IMR-90 (cell line): Measurements from ENCODE around the gene ABCE1. TPM values are rescaled to one million over a fixed set of nuclear protein-coding genes. Genes with fewer than 3 reads are reported as not detected.

ENCODE experiments used
- ATAC-seq: fragments of 200-7000 bp; cut with Tn5 transposase; 2 replicates; pipeline ENCODE4 v1.9.1; 2020; ENCODE audit warnings: low read depth, mild to moderate bottlenecking, moderate library complexity
- BruUV-seq: library from RNA; stranded (reverse); fragments of 400-500 nt; replicated peaks from 2 replicates; lab custom pipeline; 2021; lab: Mats Ljungman, UMichigan
- CTCF ChIA-PET: fragments of 300-600 bp; formaldehyde crosslinking; extraction: SDS; loops from one replicate; lab custom pipeline; 2021; ENCODE audit warnings: antibody characterized with exemption; lab: Yijun Ruan, JAX
- POLR2A ChIA-PET: fragments of 300-600 bp; sonication (Branson Sonifier 250); formaldehyde crosslinking; loops from one replicate; lab custom pipeline; 2022; ENCODE audit warnings: antibody characterized with exemption; ENCODE audit not compliant: unreplicated experiment; lab: Charles Lee
- DNase-seq: peaks from one replicate; pipeline ENCODE4 v3.0.0; 2013
- H2AFZ ChIP-seq: replicated peaks from 2 replicates; pipeline ENCODE3; 2013; ENCODE audit warnings: low read length, mild to moderate bottlenecking; ENCODE audit not compliant: poor library complexity
- H2AK5ac ChIP-seq: 2 replicates; pipeline ENCODE4 v1.6.1; 2013; ENCODE audit warnings: low read depth, low read length, inconsistent platforms
- H2AK9ac ChIP-seq: replicated peaks from 2 replicates; pipeline ENCODE3; 2013; ENCODE audit warnings: mild to moderate bottlenecking, low read depth, low read length, moderate library complexity; ENCODE audit not compliant: poor library complexity
- H2BK120ac ChIP-seq: 2 replicates; pipeline ENCODE4 v1.6.1; 2013; ENCODE audit warnings: low read depth, low read length, inconsistent platforms
- H2BK15ac ChIP-seq: 3 replicates; pipeline ENCODE4 v1.6.1; 2013; ENCODE audit warnings: low read depth, low read length, inconsistent platforms
- H2BK20ac ChIP-seq: 2 replicates; pipeline ENCODE4 v1.6.1; 2013; ENCODE audit warnings: low read depth, mild to moderate bottlenecking, inconsistent platforms, low read length, moderate library complexity
- H2BK5ac ChIP-seq: 2 replicates; pipeline ENCODE4 v1.6.1; 2013; ENCODE audit warnings: mild to moderate bottlenecking, low read depth, low read length, inconsistent platforms; ENCODE audit not compliant: poor library complexity, severe bottlenecking
- H3K14ac ChIP-seq: replicated peaks from 2 replicates; pipeline ENCODE4 v1.6.1; 2013; ENCODE audit warnings: low read depth, low read length, inconsistent platforms
- H3K18ac ChIP-seq: 2 replicates; pipeline ENCODE4 v1.6.1; 2013; ENCODE audit warnings: low read depth, low read length, control low read depth
- H3K23ac ChIP-seq: 2 replicates; pipeline ENCODE4 v1.6.1; 2013; ENCODE audit warnings: low read depth, low read length, inconsistent platforms
- H3K27ac ChIP-seq: 2 replicates; pipeline ENCODE4 v1.5.1; 2013; ENCODE audit warnings: mild to moderate bottlenecking, control low read depth, low read length; ENCODE audit not compliant: insufficient read depth
- H3K27me3 ChIP-seq: 2 replicates; pipeline ENCODE4 v1.6.1; 2013; ENCODE audit warnings: low read length; ENCODE audit not compliant: control insufficient read depth, insufficient read depth
- H3K36me3 ChIP-seq: 2 replicates; pipeline ENCODE4 v1.6.1; 2013; ENCODE audit warnings: low read length, mixed read lengths; ENCODE audit not compliant: control insufficient read depth, insufficient read depth
- H3K4ac ChIP-seq: 2 replicates; pipeline ENCODE4 v1.6.1; 2013; ENCODE audit warnings: low read depth, low read length, inconsistent platforms
- H3K4me1 ChIP-seq: 2 replicates; pipeline ENCODE4 v1.6.1; 2013; ENCODE audit warnings: low read length, mixed read lengths; ENCODE audit not compliant: control insufficient read depth, insufficient read depth
- H3K4me2 ChIP-seq: 2 replicates; pipeline ENCODE4 v1.6.1; 2013; ENCODE audit warnings: low read depth, mild to moderate bottlenecking, control low read depth, low read length, moderate library complexity
- H3K4me3 ChIP-seq: 2 replicates; pipeline ENCODE4 v1.5.1; 2013; ENCODE audit warnings: low read depth, mild to moderate bottlenecking, control low read depth, low read length, moderate library complexity; ENCODE audit not compliant: insufficient read depth
- H3K56ac ChIP-seq: 2 replicates; pipeline ENCODE4 v1.6.1; 2013; ENCODE audit warnings: low read length, inconsistent platforms; ENCODE audit not compliant: insufficient read depth; ENCODE audit errors: extremely low read depth
- H3K79me1 ChIP-seq, 2 experiments: 2 replicates each; pipeline ENCODE4 v1.6.1; 2013; ENCODE audit warnings: low read length in 2 of 2, inconsistent platforms in 1 of 2, low read depth in 1 of 2
- H3K9ac ChIP-seq: 2 replicates; pipeline ENCODE4 v1.6.1; 2013; ENCODE audit warnings: low read depth, low read length, control low read depth
- H3K9me1 ChIP-seq: 2 replicates; pipeline ENCODE4 v1.6.1; 2013; ENCODE audit warnings: low read length, inconsistent platforms; ENCODE audit not compliant: insufficient read depth
- H3K9me3 ChIP-seq: 2 replicates; pipeline ENCODE4 v1.6.1; 2013; ENCODE audit warnings: low read length; ENCODE audit not compliant: control insufficient read depth, insufficient read depth
- H4K20me1 ChIP-seq: 2 replicates; pipeline ENCODE4 v1.6.1; 2013; ENCODE audit warnings: low read length, inconsistent platforms; ENCODE audit not compliant: insufficient read depth
- H4K5ac ChIP-seq: 2 replicates; pipeline ENCODE4 v1.6.1; 2013; ENCODE audit warnings: mild to moderate bottlenecking, low read depth, low read length, control low read depth
- H4K8ac ChIP-seq, 2 experiments: 2 replicates each; pipeline ENCODE4 v1.6.1; 2013; ENCODE audit warnings: low read depth in 2 of 2, low read length in 2 of 2, control low read depth in 1 of 2, inconsistent platforms in 1 of 2
- H4K91ac ChIP-seq: 2 replicates; pipeline ENCODE4 v1.6.1; 2013; ENCODE audit warnings: low read depth, low read length, inconsistent platforms; ENCODE audit not compliant: insufficient read depth
- ELK1 ChIP-seq: fragments of 150-350 bp; IDR thresholded peaks from 2 replicates; pipeline ENCODE4 v1.6.1; 2016; ENCODE audit warnings: low read depth, mild to moderate bottlenecking, low read length, moderate library complexity, borderline replicate concordance
- FOS ChIP-seq: fragments of 150-350 bp; IDR thresholded peaks from 2 replicates; pipeline ENCODE4 v1.6.1; 2016; ENCODE audit warnings: low read depth, low read length
- MAFK ChIP-seq: IDR thresholded peaks from 2 replicates; pipeline ENCODE4 v1.6.1; 2012; ENCODE audit warnings: low read depth, low read length, improper control_type of control experiment
- MAZ ChIP-seq: IDR thresholded peaks from 2 replicates; pipeline ENCODE4 v1.6.1; 2012; ENCODE audit warnings: low read depth, mild to moderate bottlenecking, low read length, improper control_type of control experiment, moderate library complexity, borderline replicate concordance
- MXI1 ChIP-seq: IDR thresholded peaks from 2 replicates; pipeline ENCODE4 v1.6.1; 2012; ENCODE audit warnings: low read depth, mild to moderate bottlenecking, low read length, moderate library complexity, borderline replicate concordance
- POLR2A ChIP-seq: IDR thresholded peaks from 2 replicates; pipeline ENCODE4 v1.6.1; 2012; ENCODE audit warnings: mild to moderate bottlenecking, low read depth, low read length
- RAD21 ChIP-seq: IDR thresholded peaks from 2 replicates; pipeline ENCODE4 v1.6.1; 2012; ENCODE audit warnings: low read length, improper control_type of control experiment
- RCOR1 ChIP-seq: IDR thresholded peaks from 2 replicates; pipeline ENCODE4 v1.6.1; 2012; ENCODE audit warnings: mild to moderate bottlenecking, low read length, improper control_type of control experiment; ENCODE audit not compliant: insufficient replicate concordance
- SMC3 ChIP-seq: fragments of 150-350 bp; IDR thresholded peaks from 2 replicates; pipeline ENCODE4 v1.6.1; 2016; ENCODE audit warnings: low read depth, mild to moderate bottlenecking, antibody characterized with exemption, low read length, moderate library complexity
- USF2 ChIP-seq: fragments of 150-350 bp; IDR thresholded peaks from 2 replicates; pipeline ENCODE4 v1.6.1; 2017; ENCODE audit warnings: mild to moderate bottlenecking, antibody characterized with exemption, low read length, low read depth
- dilution Hi-C: fragments of 300-500 bp; cut with HindIII; formaldehyde crosslinking; loops from one replicate; pipeline ENCODE4 v1.14.3; 2018; ENCODE audit warnings: low sequenced_read_pairs; ENCODE audit not compliant: unreplicated experiment
- in situ Hi-C: fragments of 300-500 bp; cut with MboI; formaldehyde crosslinking; loops from 3 replicates; pipeline ENCODE4 v1.14.3; 2019; ENCODE audit warnings: low sequenced_read_pairs, inconsistent platforms, mixed read lengths
- intact Hi-C: fragments of 100-400 bp; cut with micrococcal nuclease; formaldehyde crosslinking; loops from 2 replicates; pipeline ENCODE4 v1.10.0; 2022
- polyA plus RNA-seq, 3 experiments: library from polyadenylated mRNA; depleted of rRNA; stranded (reverse); fragments of >200 nt; gene quantifications; 2 replicates each; pipeline ENCODE4 v1.2.3, GENCODE V29; 2012; ENCODE audit warnings: low replicate concordance in 1 of 3
- total RNA-seq: library from RNA; depleted of rRNA; stranded (reverse); fragments of >200 nt; gene quantifications from 2 replicates; pipeline ENCODE4 v1.2.3, GENCODE V29; 2012

ABCE1 gene
- total and polyA plus RNA-seq, 2 of the 4 experiments (the other 2 are of a cell fraction), result 54.5 to 219 TPM

GRCh38 chr4:145097821-145098674, at the start of gene ABCE1, which contains the start of gene ANAPC10 (continued):
- TF ChIP-seq RCOR1 (no peak), ELK1 (no peak), SMC3 (peak; percentile 41)

GRCh38 chr4:145048817-145049216, 49.3 kb upstream of the ABCE1 start:
- Histone ChIP-seq H4K8ac (no peak overlapping the region), H2AFZ (no peak overlapping the region), H3K14ac (no peak overlapping the region), H3K9me3 (no peaks in the 10 kb centered on the region), H2AK5ac (no peak overlapping the region), H4K91ac (no peak overlapping the region), H3K27me3 (no peaks in the 10 kb centered on the region), H3K4me2 (no peak overlapping the region), H3K27ac (no peak overlapping the region), H3K4me1 (no peaks in the 10 kb centered on the region), H2BK120ac (no peak overlapping the region), H2BK5ac (no peak overlapping the region), H3K9ac (no peak overlapping the region), H3K18ac (no peak overlapping the region), H2AK9ac (no peak overlapping the region), H3K23ac (no peak overlapping the region), H3K4ac (no peak overlapping the region), H2BK15ac (no peak overlapping the region), H2BK20ac (no peak overlapping the region), H3K36me3 (no peaks in the 10 kb centered on the region), H3K9me1 (no peaks in the 10 kb centered on the region; the same call in 1 of the 2 replicates), H4K20me1 (no peaks in the 10 kb centered on the region), H3K4me3 (no peak overlapping the region), H4K5ac (no peak overlapping the region), H3K56ac (no peak overlapping the region), H3K79me1 (peaks cover 9 to 11% of the 10 kb centered on the region in 2 experiments; a peak in 3 of 4 replicates)
- CTCF ChIA-PET, result no interaction called here
- no peak for ATAC-seq
- in situ Hi-C loops, result no loop called here
- TF ChIP-seq RAD21 (no peak), USF2 (no peak), RCOR1 (no peak), FOS (no peak), MXI1 (no peak), MAZ (no peak), MAFK (no peak), POLR2A (no peak), SMC3 (no peak), ELK1 (no peak)
- intact Hi-C loops, result no loop called here
- POLR2A ChIA-PET, result no interaction called here
- DNase-seq, result no peak
- no TSS peak for BruUV-seq
- dilution Hi-C loops, result no loop called here
